Smooth muscle cell (in vitro differentiated cells): Measurements from ENCODE around the gene PROB1. TPM values are rescaled to one million over a fixed set of nuclear protein-coding genes. Genes with fewer than 3 reads are reported as not detected.

Source experiments
- DNase-seq: peaks from one replicate; lab custom pipeline; 2025; ENCODE audit not compliant: unreplicated experiment; lab: John Stamatoyannopoulos, UW
- H2AFZ ChIP-seq: fragments of 200-600 bp; sonication (generic); 2 replicates; pipeline ENCODE4 v1.6.0; 2016; ENCODE audit warnings: antibody characterized with exemption, low read depth, mild to moderate bottlenecking
- H3F3A ChIP-seq: fragments of 200-600 bp; sonication (generic); 2 replicates; pipeline ENCODE4 v1.6.0; 2017; ENCODE audit warnings: antibody characterized with exemption, low read depth
- H3K27ac ChIP-seq: fragments of 200-600 bp; sonication (generic); 2 replicates; pipeline ENCODE4 v1.5.1; 2016; ENCODE audit warnings: low read depth, mild to moderate bottlenecking
- H3K27me3 ChIP-seq: fragments of 200-600 bp; sonication (generic); 2 replicates; pipeline ENCODE4 v1.6.1; 2016; ENCODE audit warnings: low read depth, mild to moderate bottlenecking
- H3K36me3 ChIP-seq: fragments of 200-600 bp; sonication (generic); 2 replicates; pipeline ENCODE4 v1.5.1; 2016; ENCODE audit warnings: low read depth
- H3K4me1 ChIP-seq: fragments of 200-600 bp; sonication (generic); 2 replicates; pipeline ENCODE4 v1.5.1; 2016; ENCODE audit warnings: low read depth
- H3K4me2 ChIP-seq: fragments of 200-600 bp; sonication (generic); 2 replicates; pipeline ENCODE4 v1.6.0; 2016; ENCODE audit warnings: mild to moderate bottlenecking
- H3K4me3 ChIP-seq: fragments of 200-600 bp; sonication (generic); 2 replicates; pipeline ENCODE4 v1.5.1; 2016; ENCODE audit warnings: mild to moderate bottlenecking
- H3K79me2 ChIP-seq: fragments of 200-600 bp; sonication (generic); 2 replicates; pipeline ENCODE4 v1.6.0; 2016; ENCODE audit warnings: low read depth, mild to moderate bottlenecking
- H3K9ac ChIP-seq: fragments of 200-600 bp; sonication (generic); 2 replicates; pipeline ENCODE4 v1.6.0; 2016; ENCODE audit warnings: low read depth
- H3K9me3 ChIP-seq: fragments of 200-600 bp; sonication (generic); replicated peaks from 2 replicates; pipeline ENCODE4 v1.5.1; 2016; ENCODE audit warnings: low read depth
- H4K20me1 ChIP-seq: fragments of 200-600 bp; sonication (generic); 2 replicates; pipeline ENCODE4 v1.6.0; 2016; ENCODE audit warnings: low read depth
- CTCF ChIP-seq: fragments of 200-600 bp; sonication (generic); IDR thresholded peaks from 2 replicates; pipeline ENCODE4 v1.5.1; 2017; ENCODE audit warnings: borderline replicate concordance, mild to moderate bottlenecking, antibody characterized with exemption; ENCODE audit not compliant: insufficient read depth, poor library complexity, severe bottlenecking
- WGBS: methylation state at CpG from one replicate; pipeline ENCODE4 v1.1.7; 2016; ENCODE audit warnings: low lambda C conversion rate; 5-methylcytosine and 5-hydroxymethylcytosine counted together
- polyA plus RNA-seq: library from polyadenylated mRNA; unstranded; fragments of >200 nt; fragmentation: Nextera tagmentation; extraction: Ambion mirVana; gene quantifications from 2 replicates; pipeline ENCODE4 v1.2.1, GENCODE V29; 2016
- total RNA-seq: library from RNA; depleted of rRNA; stranded (reverse); fragments of >200 nt; gene quantifications from 2 replicates; pipeline ENCODE4 v1.2.3, GENCODE V29; 2014

Gene PROB1
- total and polyA plus RNA-seq, 2 experiments from 2014 or later = 0.90 to 3.8 TPM

- DNase-seq = peak; percentile 44
- Histone ChIP-seq H3K9ac (peak overlapping the region; percentile 35), H2AFZ (peak overlapping the region; percentile 59), H3K4me2 (peak overlapping the region; percentile 85), H3K79me2 (no peaks in the 10 kb centered on the region), H4K20me1 (peaks cover 22% of the 10 kb centered on the region), H3K4me1 (peaks cover 3% of the 10 kb centered on the region), H3K4me3 (peak overlapping the region; percentile 55), H3K27me3 (no peaks in the 10 kb centered on the region), H3K36me3 (no peaks in the 10 kb centered on the region), H3K27ac (no peak overlapping the region), H3F3A (no peaks in the 10 kb centered on the region), H3K9me3 (no peaks in the 10 kb centered on the region)
- TF ChIP-seq CTCF = peak; percentile 52
- WGBS = 2% methylated on average over 62 of the region's 62 CpGs
These were observed 716 bp downstream of the PROB1 start for GRCh38 chr5:139394123-139394653.

- peak overlapping the region; percentile 35 for H3K9ac ChIP-seq
- H3K4me3 ChIP-seq = peak overlapping the region; percentile 55
- no peaks in the 10 kb centered on the region for H3K36me3 ChIP-seq
- DNase-seq = no peak
- H3K79me2 ChIP-seq = no peaks in the 10 kb centered on the region
- no peaks in the 10 kb centered on the region for H3K27me3 ChIP-seq
- H3K4me2 ChIP-seq = peak overlapping the region; percentile 85
- no peaks in the 10 kb centered on the region for H3F3A ChIP-seq
- no peak overlapping the region for H3K27ac ChIP-seq
- WGBS = 7% methylated on average over 49 of the region's 49 CpGs
- peak overlapping the region; percentile 59 for H2AFZ ChIP-seq
- no peak for TF ChIP-seq CTCF
- peaks cover 3% of the 10 kb centered on the region for H3K4me1 ChIP-seq
- H3K9me3 ChIP-seq = no peaks in the 10 kb centered on the region
- peaks cover 22% of the 10 kb centered on the region for H4K20me1 ChIP-seq
These were observed 1.3 kb downstream of the PROB1 start for GRCh38 chr5:139393497-139394122.

- Histone ChIP-seq H3K27ac (no peak overlapping the region), H3K36me3 (no peaks in the 10 kb centered on the region), H3K9me3 (no peaks in the 10 kb centered on the region), H3K4me3 (peak overlapping the region; percentile 55), H2AFZ (peak overlapping the region; percentile 59), H3K27me3 (no peaks in the 10 kb centered on the region), H3F3A (no peaks in the 10 kb centered on the region), H3K79me2 (no peaks in the 10 kb centered on the region), H3K9ac (no peak overlapping the region), H3K4me1 (peaks cover 6% of the 10 kb centered on the region), H3K4me2 (peak overlapping the region; percentile 85), H4K20me1 (peaks cover 22% of the 10 kb centered on the region)
- peak; percentile 44 for TF ChIP-seq CTCF
- peak; percentile 59 for DNase-seq
- WGBS = 4% methylated on average over 69 of the region's 77 CpGs
These were observed 2.0 kb downstream of the PROB1 start for GRCh38 chr5:139392678-139393496.
